Neutrophil (primary cell): ENCODE results near the gene HDGFL3.

Experiments used
- H3K27ac ChIP-seq: fragments of 200-600 bp; sonication (generic); 2 replicates; pipeline ENCODE4 v1.5.1; 2016; ENCODE audit warnings: mild to moderate bottlenecking, moderate library complexity
- H3K27me3 ChIP-seq: fragments of 200-600 bp; sonication (generic); 2 replicates; pipeline ENCODE4 v1.6.0; 2016; ENCODE audit warnings: mild to moderate bottlenecking
- H3K36me3 ChIP-seq: fragments of 200-600 bp; sonication (generic); 2 replicates; pipeline ENCODE4 v1.5.1; 2017
- H3K4me1 ChIP-seq, 2 experiments: fragments of 200-600 bp in 1 of 2; sonication (generic) in 1 of 2; 1 replicate in 1 of 2; 2 replicates in 1 of 2; pipeline versions ENCODE4 v1.5.1 to v1.6.1; 2013 to 2016; ENCODE audit warnings: low read depth in 1 of 2, low read length in 1 of 2, mild to moderate bottlenecking in 1 of 2, moderate library complexity in 1 of 2; ENCODE audit not compliant: control insufficient read depth in 1 of 2, insufficient read depth in 1 of 2
- H3K4me3 ChIP-seq, 2 experiments: fragments of 200-600 bp in 1 of 2; sonication (generic) in 1 of 2; 1 replicate in 1 of 2; 2 replicates in 1 of 2; pipeline ENCODE4 v1.5.1; 2013 to 2016; ENCODE audit warnings: low read depth in 1 of 2, low read length in 1 of 2, mild to moderate bottlenecking in 1 of 2, moderate library complexity in 1 of 2
- H3K9me3 ChIP-seq: fragments of 200-600 bp; sonication (generic); 2 replicates; pipeline ENCODE4 v1.5.1; 2016
- CTCF ChIP-seq: fragments of 200-600 bp; sonication (generic); IDR thresholded peaks from 2 replicates; pipeline ENCODE4 v1.5.1; 2016; ENCODE audit warnings: antibody characterized with exemption

HDGFL3 gene

GRCh38 chr15:83204697-83205096 lies 2.9 kb downstream of the HDGFL3 start:
- TF ChIP-seq CTCF, result no peak
- Histone ChIP-seq H3K9me3 (no peaks in the 10 kb centered on the region), H3K27me3 (peaks cover 64% of the 10 kb centered on the region), H3K36me3 (no peaks in the 10 kb centered on the region), H3K27ac (no peak overlapping the region), H3K4me3 (no peak overlapping the region), H3K4me1 (peaks cover 6 to 21% of the 10 kb centered on the region in 2 experiments)

GRCh38 chr15:83203543-83203942 lies 4.1 kb downstream of the HDGFL3 start:
- H3K4me1 ChIP-seq, result peaks cover 6 to 21% of the 10 kb centered on the region in 2 experiments

GRCh38 chr15:83200589-83200988 lies 7.0 kb downstream of the HDGFL3 start:
- Histone ChIP-seq H3K9me3 (no peaks in the 10 kb centered on the region), H3K36me3 (no peaks in the 10 kb centered on the region), H3K27ac (no peak overlapping the region), H3K27me3 (peaks cover 23% of the 10 kb centered on the region), H3K4me3 (no peak overlapping the region), H3K4me1 (no peaks in the 10 kb centered on the region)
- TF ChIP-seq CTCF, result no peak

More at GRCh38 chr15:83203543-83203942, 4.1 kb downstream of the HDGFL3 start:
- Histone ChIP-seq H3K36me3 (no peaks in the 10 kb centered on the region), H3K9me3 (no peaks in the 10 kb centered on the region), H3K27me3 (peaks cover 52% of the 10 kb centered on the region), H3K27ac (no peak overlapping the region), H3K4me3 (no peak overlapping the region)
- TF ChIP-seq CTCF, result no peak

GRCh38 chr15:83200162-83200561 lies 7.5 kb downstream of the HDGFL3 start:
- H3K9me3 ChIP-seq, result no peaks in the 10 kb centered on the region
- H3K4me1 ChIP-seq, result no peaks in the 10 kb centered on the region
- peaks cover 18% of the 10 kb centered on the region for H3K27me3 ChIP-seq
- TF ChIP-seq CTCF, result no peak
- H3K4me3 ChIP-seq, result no peak overlapping the region
- no peaks in the 10 kb centered on the region for H3K36me3 ChIP-seq
- H3K27ac ChIP-seq, result no peak overlapping the region

DNA sequence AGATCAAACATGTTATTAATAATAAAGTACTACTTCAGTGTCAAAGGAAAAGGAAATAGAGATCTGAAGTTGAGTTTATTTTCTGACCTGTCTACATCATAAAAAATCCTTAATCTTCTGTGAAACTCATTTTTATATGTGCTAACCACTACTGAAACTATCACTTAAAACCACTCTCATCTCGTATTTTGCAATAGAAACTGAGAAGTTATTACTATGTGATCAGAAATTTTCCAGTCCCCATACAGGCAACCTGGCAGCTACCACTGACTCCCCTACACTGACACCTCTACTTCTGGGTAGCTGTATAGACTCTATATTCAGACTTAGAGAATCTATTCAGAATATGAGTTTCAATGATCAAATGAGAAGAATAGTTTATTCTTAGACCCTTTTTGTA lies 8.3 kb downstream of the HDGFL3 start:
- H3K36me3 ChIP-seq, result no peaks in the 10 kb centered on the region
- no peak for TF ChIP-seq CTCF
- H3K4me3 ChIP-seq, result no peak overlapping the region
- H3K4me1 ChIP-seq, result no peaks in the 10 kb centered on the region
- no peaks in the 10 kb centered on the region for H3K9me3 ChIP-seq
- peaks cover 10% of the 10 kb centered on the region for H3K27me3 ChIP-seq
- H3K27ac ChIP-seq, result no peak overlapping the region

- no peak for TF ChIP-seq CTCF
- Histone ChIP-seq H3K36me3 (no peaks in the 10 kb centered on the region), H3K4me3 (no peak overlapping the region), H3K27me3 (peaks cover 8% of the 10 kb centered on the region), H3K4me1 (no peaks in the 10 kb centered on the region), H3K27ac (no peak overlapping the region), H3K9me3 (no peaks in the 10 kb centered on the region)
Measured at GRCh38 chr15:83198476-83198875, 9.1 kb downstream of the HDGFL3 start.
